OCI-LY3 (cell line): ENCODE results near the gene CARD14.

ENCODE experiments used
- CTCF ChIP-seq: fragments of 200-600, 300-600 bp; sonication (generic); IDR thresholded peaks from 2 replicates; pipeline ENCODE4 v1.5.1; 2014; ENCODE audit warnings: antibody characterized with exemption, low read length, low read depth
- EZH2phosphoT487 ChIP-seq: fragments of 200-600 bp; shearing (Covaris generic); IDR thresholded peaks from 2 replicates; pipeline ENCODE4 v1.6.1; 2018; ENCODE audit warnings: antibody characterized with exemption, mixed run types, low read depth

DNA sequence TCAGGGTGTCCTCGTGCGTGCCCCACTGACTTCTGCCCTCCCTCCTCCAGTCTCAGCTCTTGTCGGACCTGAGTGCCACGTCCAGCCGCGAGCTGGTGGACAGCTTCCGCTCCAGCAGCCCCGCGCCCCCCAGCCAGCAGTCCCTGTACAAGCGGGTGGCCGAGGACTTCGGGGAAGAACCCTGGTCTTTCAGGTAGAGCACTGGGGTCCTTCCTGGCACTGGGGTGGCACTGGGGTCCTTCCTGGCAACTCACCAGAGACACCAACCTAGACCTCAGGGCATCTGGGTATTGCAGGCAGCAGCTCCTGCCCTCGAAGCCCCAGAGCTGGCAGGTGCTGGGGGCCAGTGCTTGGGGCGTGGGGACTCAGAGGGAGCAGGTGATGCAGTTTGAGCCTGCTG is 25.3 kb downstream of the CARD14 start:
- TF ChIP-seq CTCF (no peak), EZH2phosphoT487 (no peak)
